ENCODE measurements around the gene TMEM63C.

Gene TMEM63C

GRCh38 chr14:77157740-77158139 lies 23.9 kb upstream of the TMEM63C start:
- DNase-seq, result peak in 1 of 2 experiments; percentile 56

- peak; percentile 65 to 81 for DNase-seq
Observed at GRCh38 chr14:77158175-77158881, 23.3 kb upstream of the TMEM63C start.

- DNase-seq, result peak in 1 of 2 experiments; percentile 49
Observed at GRCh38 chr14:77158882-77159255, 22.7 kb upstream of the TMEM63C start.

- no peak for DNase-seq
Observed at GRCh38 chr14:77161011-77161410, 20.6 kb upstream of the TMEM63C start.

GRCh38 chr14:77170045-77170444 lies 11.6 kb upstream of the TMEM63C start:
- no peak for DNase-seq

GRCh38 chr14:77172916-77173315 lies 8.7 kb upstream of the TMEM63C start:
- no peak for DNase-seq

- DNase-seq, result peak; percentile 39 to 61
Observed at GRCh38 chr14:77173911-77174617, 7.5 kb upstream of the TMEM63C start.

GRCh38 chr14:77175843-77176242 lies 5.8 kb upstream of the TMEM63C start:
- DNase-seq, result no peak

- no peak for DNase-seq
Observed at GRCh38 chr14:77177702-77178101, 3.9 kb upstream of the TMEM63C start.

GRCh38 chr14:77178656-77179055 lies 2.9 kb upstream of the TMEM63C start:
- DNase-seq, result no peak

- DNase-seq, result no peak
Observed at GRCh38 chr14:77180726-77181602, 634 bp upstream of the TMEM63C start.

GRCh38 chr14:77183896-77184295 lies 2.3 kb downstream of the TMEM63C start:
- DNase-seq, result peak; percentile 95 to 98

GRCh38 chr14:77184396-77185092 lies 2.9 kb downstream of the TMEM63C start:
- DNase-seq, result no peak

GRCh38 chr14:77185093-77185465 lies 3.5 kb downstream of the TMEM63C start:
- no peak for DNase-seq

- peak; percentile 99 to 100 for DNase-seq
Observed at GRCh38 chr14:77186911-77187648, 5.5 kb downstream of the TMEM63C start.

GRCh38 chr14:77187649-77188012 lies 6.0 kb downstream of the TMEM63C start:
- DNase-seq, result no peak

- peak; percentile 81 to 92 for DNase-seq
Observed at GRCh38 chr14:77189479-77189878, 7.9 kb downstream of the TMEM63C start.

- no peak for DNase-seq
Observed at GRCh38 chr14:77190977-77191376, 9.4 kb downstream of the TMEM63C start.

GRCh38 chr14:77194706-77195105 lies 13.1 kb downstream of the TMEM63C start:
- no peak for DNase-seq

- DNase-seq, result no peak
Observed at GRCh38 chr14:77195766-77196165, 14.2 kb downstream of the TMEM63C start.

GRCh38 chr14:77197988-77198387 lies 16.4 kb downstream of the TMEM63C start:
- DNase-seq, result no peak

- no peak for DNase-seq
Observed at GRCh38 chr14:77198561-77198960, 17.0 kb downstream of the TMEM63C start.
